GM12801 (cell line): ENCODE data around the gene IER2.

Source experiments
- CTCF ChIP-seq: IDR thresholded peaks from one replicate; pipeline ENCODE4 v1.5.1; 2011; ENCODE audit warnings: control low read depth; ENCODE audit not compliant: insufficient read length; ENCODE audit errors: extremely low read depth

Gene IER2

GRCh38 chr19:13159713-13160112 is 9.5 kb downstream of the IER2 start:
- no peak for TF ChIP-seq CTCF

- TF ChIP-seq CTCF = no peak
These were observed 10.3 kb downstream of the IER2 start for GRCh38 chr19:13160557-13160956.

- TF ChIP-seq CTCF = no peak
These were observed 12.8 kb downstream of the IER2 start for GRCh38 chr19:13162724-13163608.

- TF ChIP-seq CTCF = no peak
These were observed 13.6 kb downstream of the IER2 start for GRCh38 chr19:13163609-13164342.

- no peak for TF ChIP-seq CTCF
These were observed 14.3 kb downstream of the IER2 start for GRCh38 chr19:13164343-13165161.

- no peak for TF ChIP-seq CTCF
These were observed 15.2 kb downstream of the IER2 start for GRCh38 chr19:13165162-13165997.
